NOMO-1 treated with DMSO at 0.1 percent for 48 hours (cell line): Measurements from ENCODE around the gene GNAI1.

Source experiments
- DNase-seq: peaks from one replicate; lab custom pipeline; 2025; ENCODE audit not compliant: unreplicated experiment; lab: John Stamatoyannopoulos, UW

GNAI1 gene

GRCh38 chr7:80131675-80132435 lies 2.8 kb upstream of the GNAI1 start:
- no peak for DNase-seq

DNA sequence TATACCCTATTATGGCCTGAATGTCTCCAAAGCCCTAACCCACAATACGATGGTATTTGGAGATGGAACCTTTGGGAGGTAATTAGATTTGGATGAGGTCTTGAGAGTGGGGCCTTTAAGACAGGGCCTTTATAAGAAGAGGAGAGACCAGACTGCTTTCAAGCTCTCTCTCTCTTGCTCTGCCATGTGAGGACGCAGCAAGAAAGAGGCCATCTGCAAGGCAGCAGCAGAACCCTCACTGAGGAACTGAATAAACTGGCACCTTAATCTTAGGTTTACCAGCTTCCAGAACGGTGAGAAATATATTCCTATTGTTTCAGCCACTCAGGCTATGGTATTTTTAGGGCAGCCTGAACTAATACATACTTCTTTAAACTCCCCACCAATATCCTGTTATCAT lies 2.0 kb upstream of the GNAI1 start:
- DNase-seq, result no peak

DNA sequence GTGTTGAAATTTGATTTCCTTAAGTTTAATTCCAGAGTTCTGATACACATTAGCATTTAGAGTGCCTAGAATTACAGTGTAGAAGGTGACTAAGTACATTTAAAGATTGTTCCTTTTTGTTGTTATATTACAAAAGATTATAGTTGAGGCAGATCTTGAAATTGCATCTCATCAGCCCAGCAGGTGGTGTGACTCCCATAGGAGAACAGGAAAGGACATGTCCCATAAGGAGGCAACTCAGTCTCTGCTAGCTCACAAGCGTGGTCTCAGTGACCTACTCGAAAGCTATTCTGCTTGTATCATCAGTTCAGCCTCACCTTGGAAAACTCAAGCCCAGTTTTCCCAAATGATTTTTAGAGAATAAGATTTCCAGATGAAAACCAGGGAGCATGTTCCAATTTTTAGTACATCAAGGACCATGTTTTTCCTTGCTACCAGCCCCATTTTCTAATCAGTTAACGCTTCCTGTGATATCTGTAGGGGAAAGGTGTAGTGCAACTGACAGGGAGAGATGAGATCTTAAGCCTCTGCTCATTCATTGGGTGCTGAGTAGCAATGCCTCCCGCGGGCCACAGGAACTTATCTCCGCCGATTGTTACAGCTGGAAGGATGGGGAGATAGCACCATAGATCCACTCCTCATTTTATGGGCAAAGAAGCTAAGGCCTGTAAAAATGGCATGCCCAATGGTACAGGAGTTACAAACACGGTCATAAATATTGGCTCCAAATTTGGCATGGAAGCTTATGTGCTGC lies 1.1 kb upstream of the GNAI1 start:
- no peak for DNase-seq

GRCh38 chr7:80134115-80134535 lies 506 bp upstream of the GNAI1 start:
- no peak for DNase-seq

- DNase-seq, result peak; percentile 28
These were observed 876 bp downstream of the GNAI1 start for GRCh38 chr7:80135309-80136104.

DNA sequence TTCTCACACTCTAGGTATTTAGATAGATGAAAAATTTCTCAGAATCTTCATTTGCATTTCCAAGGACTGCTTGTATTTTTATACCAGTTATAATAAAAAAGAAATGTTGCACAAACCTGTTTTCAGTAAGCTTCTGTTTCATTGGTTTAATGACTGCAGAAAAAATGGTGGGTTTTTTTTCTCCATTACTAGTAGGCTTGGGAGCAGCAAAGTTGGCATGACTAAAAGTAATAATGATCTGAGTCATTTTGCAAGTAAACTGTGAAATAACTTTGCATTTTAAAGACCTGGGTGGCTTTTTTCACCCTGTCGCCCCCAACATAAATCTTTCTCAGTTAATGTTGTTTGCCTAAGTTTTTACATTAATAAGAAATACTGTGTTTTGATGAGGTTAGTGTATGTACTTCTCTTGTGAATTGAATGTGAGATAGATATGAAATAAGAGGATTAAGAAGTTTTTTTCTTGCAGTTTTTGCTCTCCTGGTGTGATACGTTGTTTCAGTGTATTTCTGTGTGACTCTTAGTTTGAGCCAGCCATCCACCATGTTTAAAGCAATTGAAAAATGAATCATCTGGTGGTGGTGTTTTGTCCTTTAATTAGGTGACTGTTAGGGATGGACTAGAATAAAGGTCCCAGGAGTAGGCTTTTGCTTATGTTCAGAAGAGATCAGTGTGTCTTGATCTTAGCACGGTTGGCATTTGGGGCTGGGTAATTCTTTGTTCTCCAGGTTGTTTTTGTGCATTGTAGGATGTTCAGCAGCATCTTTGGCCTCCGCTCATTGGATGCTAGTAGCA lies 1.8 kb downstream of the GNAI1 start:
- peak; percentile 26 for DNase-seq

DNA sequence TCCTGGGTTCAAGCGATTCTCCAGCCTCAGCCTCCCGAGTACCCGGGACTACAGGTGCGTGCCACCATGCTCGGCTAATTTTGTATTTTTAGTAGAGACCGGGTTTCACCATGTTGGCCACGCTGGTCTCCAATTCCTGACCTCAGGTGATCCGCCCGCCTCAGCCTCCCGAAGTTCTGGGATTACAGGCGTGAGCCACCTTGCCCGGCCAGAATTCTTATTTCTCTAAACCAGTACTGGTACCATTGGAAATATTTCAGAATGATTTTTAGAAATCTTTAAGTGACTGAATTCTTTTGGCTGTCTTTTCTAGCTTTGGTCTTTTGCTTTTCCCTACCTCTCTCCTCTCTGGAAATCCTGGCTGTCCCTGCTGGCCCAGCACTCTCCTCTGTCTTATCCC lies 2.8 kb downstream of the GNAI1 start:
- no peak for DNase-seq

DNA sequence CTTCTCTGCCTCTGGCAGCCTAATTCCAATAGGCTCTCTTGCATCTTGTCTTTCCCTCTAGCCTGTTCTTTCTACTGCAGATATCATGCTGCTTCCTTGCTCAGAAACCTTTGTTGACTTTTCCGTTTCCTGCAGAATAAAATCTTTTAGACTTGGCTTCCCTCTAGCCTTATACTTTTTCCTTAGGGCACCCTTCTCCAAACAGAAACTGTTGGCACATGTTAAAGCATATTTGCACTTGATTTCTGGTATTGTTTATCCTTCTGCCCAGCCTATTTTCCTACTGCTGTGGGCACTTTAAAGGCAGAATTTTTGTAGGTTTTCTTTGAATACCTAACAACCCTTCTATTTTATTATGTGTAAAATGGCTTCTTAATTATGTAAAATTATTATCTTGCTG lies 4.6 kb downstream of the GNAI1 start:
- no peak for DNase-seq

DNA sequence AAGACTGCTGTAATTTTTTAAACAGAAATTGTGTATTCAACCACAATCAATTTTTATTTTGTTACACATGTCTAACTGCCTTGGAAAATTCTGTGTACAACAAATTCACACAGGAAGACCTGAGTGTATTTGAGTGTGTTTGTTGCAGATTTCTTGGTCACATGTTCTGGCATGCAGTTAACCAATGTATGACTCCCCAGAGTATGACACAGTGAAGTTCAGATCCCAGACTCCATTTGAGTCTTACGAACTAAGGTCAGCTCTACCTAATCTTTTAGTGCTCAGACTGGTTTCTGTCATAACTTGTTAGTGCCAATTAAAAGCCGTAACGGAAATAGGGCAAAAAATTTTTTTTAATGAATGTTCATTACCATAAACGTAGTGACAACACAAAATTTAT lies 5.8 kb downstream of the GNAI1 start:
- DNase-seq, result no peak

GRCh38 chr7:80141376-80141775 lies 6.7 kb downstream of the GNAI1 start:
- no peak for DNase-seq

GRCh38 chr7:80142853-80143580 lies 8.4 kb downstream of the GNAI1 start:
- no peak for DNase-seq

DNA sequence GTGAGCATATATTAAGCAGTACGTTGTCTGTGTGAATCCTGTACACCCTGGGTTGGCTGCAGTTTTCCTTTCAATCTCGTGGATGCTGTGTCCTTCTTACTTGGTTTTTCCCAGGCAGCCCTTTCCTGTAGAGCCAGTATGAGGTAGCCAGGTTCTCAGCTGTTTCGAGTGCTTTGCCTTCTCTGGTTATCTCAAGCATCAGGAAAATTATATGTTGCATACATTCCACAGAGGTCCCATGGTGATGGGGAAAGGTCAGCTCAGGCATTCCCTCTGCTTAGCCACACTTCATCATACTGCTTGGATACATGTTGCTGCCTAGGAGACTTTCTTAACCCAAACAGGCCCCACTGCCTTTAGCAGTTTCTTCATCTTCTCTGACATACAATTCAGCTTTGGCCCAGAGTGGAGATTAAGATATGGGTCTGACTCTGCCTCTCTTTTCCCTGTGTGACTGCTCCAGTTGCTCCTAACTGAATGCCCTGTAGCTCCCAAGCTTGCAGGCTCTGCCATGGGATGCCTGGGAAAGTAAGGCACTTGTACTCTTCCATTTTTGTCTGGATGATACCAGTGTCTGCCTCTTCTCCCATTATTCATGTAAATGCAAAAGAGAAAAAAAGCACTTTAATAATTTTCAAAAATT lies 11.3 kb downstream of the GNAI1 start:
- no peak for DNase-seq

DNA sequence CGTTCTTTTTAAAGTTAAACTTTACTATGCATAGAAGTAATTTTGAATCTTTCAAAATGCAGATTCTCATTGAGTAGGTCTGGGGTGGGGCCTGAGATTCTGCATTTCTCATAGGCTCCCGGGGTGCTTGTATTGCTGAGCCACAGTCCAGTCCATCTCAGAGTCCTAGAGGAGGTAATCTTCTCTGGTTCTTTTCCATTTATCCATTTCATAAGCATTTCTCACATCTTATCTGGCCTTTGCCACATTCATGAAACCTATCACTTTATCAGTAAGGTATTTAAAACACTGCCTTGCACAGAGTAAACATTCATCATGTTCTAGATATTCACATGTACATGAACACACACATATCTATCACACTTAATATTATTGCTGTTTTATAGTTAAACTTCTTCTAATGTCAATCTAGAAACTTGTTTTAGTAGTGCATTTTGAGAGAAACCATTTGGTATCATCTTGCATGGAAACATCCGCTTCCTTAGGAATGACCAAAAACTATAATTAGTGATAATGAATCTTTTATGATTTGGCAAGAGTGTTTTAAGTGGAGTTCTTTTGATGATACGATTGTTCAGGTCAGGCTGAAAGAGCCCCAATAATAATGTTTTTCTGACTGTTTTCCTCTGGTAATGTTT lies 12.0 kb downstream of the GNAI1 start:
- no peak for DNase-seq

GRCh38 chr7:80147543-80148391 lies 13.1 kb downstream of the GNAI1 start:
- DNase-seq, result peak; percentile 80

DNA sequence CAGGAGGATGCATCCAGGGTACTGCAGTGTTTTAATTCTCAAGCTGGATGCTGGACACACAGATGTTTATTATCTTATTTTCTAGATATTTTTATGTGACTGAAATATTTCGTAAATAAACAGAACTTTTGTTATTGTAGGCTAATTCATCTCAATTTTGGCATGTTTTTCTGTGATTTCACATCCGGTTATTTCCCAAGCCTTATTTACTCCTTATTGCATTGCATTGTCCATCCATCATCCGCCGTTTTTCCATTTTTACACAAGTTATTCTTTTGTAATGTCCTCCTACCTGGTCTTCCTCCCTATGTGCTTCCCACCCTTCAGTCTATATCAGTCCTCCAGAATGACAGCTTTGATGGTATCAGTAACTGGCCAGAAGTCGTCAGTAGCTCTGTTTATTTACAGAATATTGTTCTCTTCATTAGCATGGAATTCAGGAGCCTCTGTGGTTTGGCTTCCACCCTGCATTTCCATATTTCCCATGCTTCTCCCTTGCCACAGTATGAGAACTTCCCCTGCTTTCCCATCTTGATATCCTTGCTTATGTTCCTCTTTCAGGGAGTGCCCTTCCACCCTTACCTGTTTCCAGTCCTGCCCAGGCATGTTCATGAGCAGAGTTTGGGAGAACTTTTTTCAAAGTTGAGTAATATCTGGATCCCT lies 16.1 kb downstream of the GNAI1 start:
- no peak for DNase-seq

DNA sequence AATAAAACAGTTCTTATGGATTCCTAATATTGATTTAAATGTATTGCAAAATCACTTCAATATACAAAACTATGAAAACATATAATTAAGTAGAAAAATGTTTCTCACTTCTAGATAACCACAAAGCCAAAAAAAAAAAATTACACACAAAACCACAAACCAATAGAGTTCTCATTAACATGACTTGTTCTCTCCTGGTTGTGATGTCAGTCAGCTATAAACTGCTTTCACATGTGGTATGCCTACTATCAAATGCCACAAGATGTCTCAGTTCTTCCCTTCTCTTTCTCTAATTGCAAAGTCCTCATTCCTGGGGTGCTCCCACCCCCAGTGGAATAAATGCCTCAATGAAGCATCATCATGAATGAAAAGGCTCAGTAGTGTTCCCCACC lies 16.6 kb downstream of the GNAI1 start:
- peak; percentile 86 for DNase-seq

GRCh38 chr7:80153446-80153845 lies 18.8 kb downstream of the GNAI1 start:
- no peak for DNase-seq
